Activated CD8-positive, alpha-beta memory T cell treated with anti-CD3 and anti-CD28 coated beads, Interleukin-2, amount 50 U/mL, for 48 hours (primary cell): ENCODE data around the gene CHMP4B.

Experiments
- DNase-seq: peaks from one replicate; pipeline ENCODE4 v3.0.0-alpha.2; 2020

CHMP4B gene

DNA sequence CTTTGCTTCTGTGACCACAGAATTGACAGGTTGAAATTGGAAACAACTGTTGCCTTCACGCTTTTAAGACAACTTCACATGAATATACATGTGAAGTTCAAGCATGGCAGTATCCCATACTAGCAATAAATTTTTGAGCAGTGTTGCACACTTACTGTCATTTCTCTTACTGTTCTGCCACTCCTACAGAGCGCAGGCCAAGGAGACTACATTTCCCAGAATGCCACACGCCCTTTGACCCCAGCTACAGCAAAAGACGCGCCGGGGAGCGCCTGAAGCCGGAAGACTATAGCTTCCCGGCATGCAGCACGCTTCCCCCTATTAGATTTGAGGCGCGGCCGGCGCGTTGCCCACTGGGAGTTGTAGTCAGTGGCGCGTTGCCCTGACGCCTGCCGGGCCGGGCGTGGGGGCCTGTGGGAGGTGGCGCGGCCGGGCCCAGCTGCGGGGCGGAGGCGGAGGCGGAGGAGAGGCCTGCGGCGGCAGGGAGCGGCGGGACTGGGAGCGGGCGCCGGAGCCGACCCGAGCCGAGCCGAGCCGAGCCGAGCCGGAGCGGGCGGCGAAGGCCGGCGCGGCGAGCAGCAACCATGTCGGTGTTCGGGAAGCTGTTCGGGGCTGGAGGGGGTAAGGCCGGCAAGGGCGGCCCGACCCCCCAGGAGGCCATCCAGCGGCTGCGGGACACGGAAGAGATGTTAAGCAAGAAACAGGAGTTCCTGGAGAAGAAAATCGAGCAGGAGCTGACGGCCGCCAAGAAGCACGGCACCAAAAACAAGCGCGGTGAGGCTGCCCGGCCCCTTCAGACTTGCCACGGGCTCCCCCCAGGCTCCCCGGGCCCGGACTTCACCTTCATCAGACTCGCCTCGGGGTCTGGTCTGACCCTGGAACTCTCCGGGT lies at the start of gene CHMP4B:
TSS of gene CHMP4B (plus strand) at position 464 of the 891 bp plus-strand sequence. CDS start at position 585, 121 bp downstream.
- peak; percentile 98 for DNase-seq

- DNase-seq: no peak
Observed at GRCh38 chr20:33761698-33762250, 49.4 kb upstream of the CHMP4B start.

- DNase-seq: no peak
Observed at GRCh38 chr20:33765099-33765498, 46.0 kb upstream of the CHMP4B start.

- DNase-seq: no peak
Observed at GRCh38 chr20:33765592-33765991, 45.6 kb upstream of the CHMP4B start.

DNA sequence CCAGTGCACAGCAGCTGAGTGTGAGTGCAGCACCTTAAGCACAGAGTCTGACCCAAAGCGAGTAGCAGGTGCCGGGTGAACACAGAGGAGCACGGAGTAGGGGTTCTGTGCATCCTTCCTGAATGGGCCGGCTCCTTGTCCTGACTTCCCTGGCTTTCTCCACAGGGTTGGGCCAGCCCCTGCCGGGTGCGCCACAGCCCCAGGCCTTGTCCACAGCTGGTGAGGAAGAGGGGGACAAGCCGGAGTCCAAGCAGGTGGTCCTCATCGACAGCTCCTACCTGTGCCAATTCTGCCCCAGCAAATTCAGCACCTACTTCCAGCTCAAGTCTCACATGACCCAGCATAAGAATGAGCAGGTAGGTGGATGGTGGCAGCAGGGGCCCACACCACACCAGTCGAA lies 44.5 kb upstream of the CHMP4B start:
- DNase-seq: no peak

- no peak for DNase-seq
Observed at GRCh38 chr20:33767777-33768138, 43.4 kb upstream of the CHMP4B start.

DNA sequence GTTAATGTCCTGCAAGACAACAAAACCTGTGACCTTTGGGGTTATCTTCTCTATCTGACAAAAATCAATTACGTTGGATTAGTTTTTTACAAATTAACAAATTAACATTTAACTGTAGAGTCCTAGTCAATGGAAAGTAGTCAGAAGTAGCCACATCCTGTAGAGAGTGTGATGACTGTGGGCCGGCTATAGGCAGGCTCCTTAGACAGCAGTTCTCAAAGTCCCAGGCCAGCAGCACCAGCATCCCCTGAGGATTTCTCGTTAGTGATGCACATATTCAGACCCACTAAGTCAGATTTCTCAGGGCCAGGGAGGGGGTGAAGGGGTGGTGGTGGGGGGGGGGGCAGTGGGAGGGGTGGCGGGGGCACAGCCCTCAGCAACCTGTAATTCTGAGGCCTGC lies 42.1 kb upstream of the CHMP4B start:
- DNase-seq: no peak

- DNase-seq: no peak
Observed at GRCh38 chr20:33770005-33770404, 41.1 kb upstream of the CHMP4B start.

GRCh38 chr20:33771938-33772337 lies 39.2 kb upstream of the CHMP4B start:
- no peak for DNase-seq

GRCh38 chr20:33772439-33772838 lies 38.7 kb upstream of the CHMP4B start:
- no peak for DNase-seq

DNA sequence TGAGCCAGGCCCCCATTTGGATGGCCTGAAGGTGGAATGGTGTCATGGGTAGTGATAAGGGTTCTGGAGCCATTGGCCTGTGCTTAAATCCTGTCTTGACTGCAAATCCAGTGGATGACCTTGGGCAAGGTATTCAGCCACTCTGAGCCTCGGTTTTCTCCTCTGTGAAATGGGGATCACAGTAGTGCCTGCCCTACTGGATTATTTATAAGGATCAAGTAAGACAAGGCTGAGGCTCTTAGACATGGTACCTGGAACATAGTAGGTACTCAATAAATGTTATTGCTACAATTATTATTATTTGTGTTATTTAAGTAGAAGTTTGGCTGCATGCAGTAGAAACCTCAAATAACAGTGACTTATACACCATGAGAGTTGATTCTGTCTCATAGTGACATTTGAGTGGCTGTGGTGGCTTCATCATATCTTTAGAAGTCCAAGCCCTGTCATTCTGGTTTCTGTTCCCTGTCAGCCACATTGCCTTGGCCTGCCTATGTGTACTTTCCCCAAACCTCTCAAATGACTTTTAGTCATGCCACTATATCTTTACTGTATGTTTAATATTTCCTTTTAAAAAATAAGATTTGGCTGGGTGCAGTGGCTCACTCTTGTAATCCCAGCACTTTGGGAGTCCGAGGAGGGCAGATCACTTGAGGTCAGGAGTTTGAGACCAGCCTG lies 37.6 kb upstream of the CHMP4B start:
- no peak for DNase-seq

GRCh38 chr20:33777816-33778215 lies 33.3 kb upstream of the CHMP4B start:
- no peak for DNase-seq

DNA sequence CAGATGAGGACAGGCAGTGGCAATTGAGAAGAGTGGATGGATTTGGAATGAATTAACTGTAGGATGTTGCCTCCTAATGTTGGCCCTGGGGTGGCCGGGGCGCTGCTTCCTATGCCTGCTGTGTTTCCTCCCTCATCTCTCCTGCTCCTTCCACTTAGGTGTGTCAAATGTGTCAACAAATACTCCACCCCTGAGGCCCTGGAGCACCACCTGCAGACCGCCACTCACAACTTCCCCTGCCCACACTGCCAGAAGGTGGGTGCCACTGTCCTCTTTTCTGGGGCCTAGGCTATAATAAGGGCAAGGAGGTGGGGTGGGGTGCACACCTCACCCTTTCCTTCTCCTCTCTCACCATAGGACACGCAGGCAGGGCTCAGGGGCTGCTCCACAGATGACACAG lies 30.0 kb upstream of the CHMP4B start:
- DNase-seq: no peak

DNA sequence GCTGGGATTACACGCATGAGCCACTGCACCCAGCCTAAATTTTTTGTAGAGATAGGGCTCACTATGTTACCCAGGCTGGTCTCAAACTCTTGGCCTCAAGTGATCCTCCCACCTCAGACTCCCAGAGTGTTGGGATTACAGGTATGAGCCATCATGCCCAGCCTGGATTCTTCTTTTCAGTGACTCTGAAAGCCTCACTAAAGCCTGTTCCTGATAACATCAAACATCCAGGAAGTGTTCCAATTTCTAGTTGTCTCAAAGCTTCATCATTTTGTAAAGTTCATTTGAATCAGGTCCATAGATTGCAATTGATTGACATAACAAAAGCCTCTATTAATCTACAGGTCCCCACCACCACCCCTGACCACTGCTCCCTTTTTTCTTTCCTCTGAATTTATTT lies 29.2 kb upstream of the CHMP4B start:
- no peak for DNase-seq

DNA sequence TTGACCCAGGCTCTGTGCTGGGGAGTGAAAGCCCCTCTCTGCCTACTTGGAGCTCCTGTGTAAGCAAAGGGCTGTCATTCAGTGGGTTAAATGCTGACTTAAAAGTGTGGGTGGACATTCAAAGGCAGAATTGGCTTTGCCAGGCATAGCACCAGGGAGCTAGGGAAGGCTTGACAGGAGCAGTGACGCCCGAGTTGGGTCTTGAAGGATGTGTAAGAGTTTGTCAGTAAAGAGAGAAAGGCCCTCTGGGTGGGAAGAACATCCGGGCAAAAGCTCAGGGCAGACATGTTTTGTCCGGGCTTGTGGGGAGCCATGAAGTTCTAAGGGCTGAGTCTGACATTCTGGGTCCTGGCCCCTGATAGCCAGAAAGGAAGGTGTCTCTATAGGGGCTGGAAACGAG lies 27.9 kb upstream of the CHMP4B start:
- no peak for DNase-seq

DNA sequence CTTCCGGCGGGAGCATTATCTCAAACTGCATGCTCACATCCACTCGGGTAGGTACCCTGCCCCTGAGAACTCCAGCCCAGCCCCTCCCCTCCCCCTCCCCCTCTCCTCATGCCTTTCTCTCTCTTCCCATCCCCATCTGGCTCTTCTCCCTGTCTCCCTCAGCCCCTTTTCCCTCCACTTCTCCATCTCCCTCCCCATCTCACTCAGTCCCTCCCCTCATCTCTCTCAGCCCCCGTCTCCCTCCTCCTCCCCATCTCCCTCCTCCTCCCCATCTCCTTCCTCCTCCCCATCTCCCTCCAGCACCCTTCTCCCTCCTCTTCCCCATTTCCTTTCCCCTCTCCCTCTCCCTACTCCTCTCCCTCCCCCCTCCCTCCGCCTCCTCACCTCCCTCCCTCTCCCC lies 27.3 kb upstream of the CHMP4B start:
- no peak for DNase-seq

DNA sequence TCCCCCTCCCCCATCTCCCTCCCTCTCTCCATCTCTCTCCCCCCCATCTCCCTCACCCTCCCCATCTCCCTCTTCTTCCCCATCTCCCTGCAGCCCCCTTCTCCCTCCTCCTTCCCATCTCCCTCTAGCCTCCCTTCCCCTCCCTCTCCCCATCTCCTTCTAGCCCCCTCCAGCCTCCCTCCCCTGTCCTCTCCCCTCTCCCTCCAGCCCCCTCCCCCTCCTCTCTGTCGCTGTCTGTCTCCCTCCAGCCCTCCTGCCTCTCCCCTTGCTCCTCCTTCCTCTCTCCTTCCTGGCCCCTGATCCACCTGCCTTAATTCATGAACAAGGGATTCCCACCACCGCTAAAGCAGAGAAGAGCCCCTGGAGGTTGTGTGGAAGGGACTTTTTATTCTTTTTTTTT lies 26.9 kb upstream of the CHMP4B start:
- DNase-seq: no peak

GRCh38 chr20:33785503-33785902 lies 25.6 kb upstream of the CHMP4B start:
- DNase-seq: no peak

GRCh38 chr20:33787253-33787891 lies 23.8 kb upstream of the CHMP4B start:
- DNase-seq: no peak

- DNase-seq: no peak
Observed at GRCh38 chr20:33788351-33789049, 22.6 kb upstream of the CHMP4B start.

DNA sequence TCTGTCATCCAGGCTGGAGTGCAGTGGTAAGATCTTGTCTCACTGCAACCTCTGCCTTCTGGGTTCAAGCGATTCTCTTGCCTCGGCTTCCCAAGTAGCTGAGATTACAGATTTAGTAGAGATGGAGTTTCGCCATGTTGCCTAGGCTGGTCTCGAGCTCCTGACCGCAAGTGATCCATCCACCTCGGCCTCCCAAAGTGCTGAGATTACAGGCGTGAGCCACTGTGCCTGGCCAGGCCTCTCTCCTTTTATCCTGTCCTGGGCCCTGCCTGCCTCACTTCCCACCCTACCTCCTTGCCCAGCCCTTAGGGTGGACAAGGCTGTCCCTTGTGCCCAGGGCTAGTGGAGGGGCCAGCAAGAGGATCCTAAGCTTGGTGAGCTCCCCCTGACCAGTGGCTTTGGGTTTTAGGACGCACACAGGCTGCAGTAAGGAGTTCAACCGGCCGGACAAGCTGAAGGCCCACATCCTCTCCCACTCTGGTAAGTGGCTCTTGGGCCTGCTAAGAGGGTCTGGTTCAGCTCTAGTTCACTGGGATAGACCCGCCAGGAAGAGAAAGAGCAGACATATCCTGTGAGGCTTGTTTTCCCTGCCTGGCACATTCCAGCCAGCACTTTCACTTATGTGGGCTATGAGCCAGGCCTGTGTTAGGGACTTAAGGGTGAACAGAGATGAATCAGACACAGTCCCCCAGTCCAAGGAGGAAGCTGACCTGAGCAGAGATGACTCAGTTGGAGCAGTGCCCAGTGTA lies 21.9 kb upstream of the CHMP4B start:
- DNase-seq: no peak

- DNase-seq: no peak
Observed at GRCh38 chr20:33789858-33790182, 21.3 kb upstream of the CHMP4B start.
